ENCODE results near the gene NCAPG. TPM values are rescaled to one million over a fixed set of nuclear protein-coding genes. Genes with fewer than 3 reads are reported as not detected.

The NCAPG gene
- total and polyA plus RNA-seq, 4 donors: 0.08 to 45.2 (median 0.91) TPM

- WGBS: 43% methylated on average over 1 of the region's 1 CpG
- H3K9ac ChIP-seq (ENCODE audit: low read depth in 1 of 2, low read length in 2 of 2): no peak overlapping the region
- H3K9me3 ChIP-seq (ENCODE audit: control insufficient read depth in 4 of 4, low read length in 3 of 4): peaks cover 0 to 2% (median 0%) of the 10 kb centered on the region in 4 donors
- H3K36me3 ChIP-seq (ENCODE audit: control insufficient read depth in 4 of 4, insufficient read depth in 3 of 4, low read depth in 1 of 4, low read length in 3 of 4): no peaks in the 10 kb centered on the region
- no peaks in the 10 kb centered on the region for H3K4me1 ChIP-seq (ENCODE audit: control insufficient read depth in 4 of 4, insufficient read depth in 4 of 4, low read length in 3 of 4)
- H3K27ac ChIP-seq (ENCODE audit: low read depth in 1 of 2, low read length in 2 of 2): no peak overlapping the region
- H3K4me3 ChIP-seq (ENCODE audit: low read depth in 1 of 3, low read length in 3 of 3): no peak overlapping the region
- DNase-seq (ENCODE audit: low spot score): no peak
- TF ChIP-seq HNF4A (conservative IDR thresholded peaks at IDR 0.05) (no peak), GABPA (IDR thresholded peaks at IDR 0.05 in 1 of 2, conservative IDR thresholded peaks at IDR 0.05 in 1 of 2) (no peak), RAD21 (IDR thresholded peaks at IDR 0.05) (no peak), FOXA2 (IDR thresholded peaks at IDR 0.05) (no peak), SP1 (IDR thresholded peaks at IDR 0.05) (no peak), NR2F2 (IDR thresholded peaks at IDR 0.05) (no peak), MAX (IDR thresholded peaks at IDR 0.05) (no peak), HNF4G (IDR thresholded peaks at IDR 0.05) (no peak), JUND (IDR thresholded peaks at IDR 0.05) (no peak), TAF1 (conservative IDR thresholded peaks at IDR 0.05) (no peak), EGR1 (IDR thresholded peaks at IDR 0.05; ENCODE audit: low read depth in 2 of 2) (no peak), ZBTB33 (IDR thresholded peaks at IDR 0.05) (no peak), RXRA (IDR thresholded peaks at IDR 0.05) (no peak)
- H3K27me3 ChIP-seq (ENCODE audit: control insufficient read depth in 4 of 4, insufficient read depth in 4 of 4, low read length in 3 of 4): peaks cover 0 to 3% (median under 1%) of the 10 kb centered on the region in 4 donors
These were observed 49.7 kb upstream of the NCAPG start for GRCh38 chr4:17761062-17761461.

GRCh38 chr4:17762726-17763125 is 48.1 kb upstream of the NCAPG start:
- no peaks in the 10 kb centered on the region for H3K4me1 ChIP-seq (ENCODE audit: control insufficient read depth in 4 of 4, insufficient read depth in 4 of 4, low read length in 3 of 4)
- 78% methylated on average over 1 of the region's 1 CpG for WGBS
- peaks cover 0 to 3% (median under 1%) of the 10 kb centered on the region in 4 donors for H3K27me3 ChIP-seq (ENCODE audit: control insufficient read depth in 4 of 4, insufficient read depth in 4 of 4, low read length in 3 of 4)
- no peak overlapping the region for H3K4me3 ChIP-seq (ENCODE audit: low read depth in 1 of 3, low read length in 3 of 3)
- DNase-seq (ENCODE audit: low spot score): no peak
- no peak overlapping the region for H3K9ac ChIP-seq (ENCODE audit: low read depth in 1 of 2, low read length in 2 of 2)
- no peak overlapping the region for H3K27ac ChIP-seq (ENCODE audit: low read depth in 1 of 2, low read length in 2 of 2)
- no peak for TF ChIP-seq TAF1 (conservative IDR thresholded peaks at IDR 0.05)
- no peaks in the 10 kb centered on the region for H3K36me3 ChIP-seq (ENCODE audit: control insufficient read depth in 4 of 4, insufficient read depth in 3 of 4, low read depth in 1 of 4, low read length in 3 of 4)
- H3K9me3 ChIP-seq (ENCODE audit: control insufficient read depth in 4 of 4, low read length in 3 of 4): peaks cover 0 to 7% (median 0%) of the 10 kb centered on the region in 4 donors

- H3K9ac ChIP-seq (ENCODE audit: low read depth in 1 of 2, low read length in 2 of 2): no peak overlapping the region
- peaks cover 0 to 7% (median 0%) of the 10 kb centered on the region in 4 donors for H3K9me3 ChIP-seq (ENCODE audit: control insufficient read depth in 4 of 4, low read length in 3 of 4)
- DNase-seq (ENCODE audit: low spot score): no peak
- no peak overlapping the region for H3K27ac ChIP-seq (ENCODE audit: low read depth in 1 of 2, low read length in 2 of 2)
- no peaks in the 10 kb centered on the region for H3K4me1 ChIP-seq (ENCODE audit: control insufficient read depth in 4 of 4, insufficient read depth in 4 of 4, low read length in 3 of 4)
- 94% methylated on average over 3 of the region's 3 CpGs for WGBS
- H3K36me3 ChIP-seq (ENCODE audit: control insufficient read depth in 4 of 4, insufficient read depth in 3 of 4, low read depth in 1 of 4, low read length in 3 of 4): no peaks in the 10 kb centered on the region
- peaks cover 0 to 3% (median under 1%) of the 10 kb centered on the region in 4 donors for H3K27me3 ChIP-seq (ENCODE audit: control insufficient read depth in 4 of 4, insufficient read depth in 4 of 4, low read length in 3 of 4)
- TF ChIP-seq YY1 (IDR thresholded peaks at IDR 0.05): no peak
- no peak for TF ChIP-seq FOXA2 (IDR thresholded peaks at IDR 0.05)
- no peak for TF ChIP-seq ATF3 (IDR thresholded peaks at IDR 0.05)
- TF ChIP-seq RAD21 (IDR thresholded peaks at IDR 0.05): no peak
- no peak for TF ChIP-seq RXRA (IDR thresholded peaks at IDR 0.05)
- no peak for TF ChIP-seq HNF4G (IDR thresholded peaks at IDR 0.05)
- TF ChIP-seq GABPA (IDR thresholded peaks at IDR 0.05 in 1 of 2, conservative IDR thresholded peaks at IDR 0.05 in 1 of 2): no peak
- no peak for TF ChIP-seq NR2F2 (IDR thresholded peaks at IDR 0.05)
- no peak overlapping the region for H3K4me3 ChIP-seq (ENCODE audit: low read depth in 1 of 3, low read length in 3 of 3)
These were observed 47.4 kb upstream of the NCAPG start for GRCh38 chr4:17763416-17763815.

Data from liver (tissue), 9 donors.